ENCODE results near the gene CHST3. TPM values are rescaled to one million over a fixed set of nuclear protein-coding genes. Genes with fewer than 3 reads are reported as not detected.
A peak's percentile ranks its signal among the peaks of the same experiment; 100 is the strongest.

CHST3 gene
- total and polyA plus RNA-seq, 2 experiments from 2014 or later: 1.9 to 22.5 TPM

DNA sequence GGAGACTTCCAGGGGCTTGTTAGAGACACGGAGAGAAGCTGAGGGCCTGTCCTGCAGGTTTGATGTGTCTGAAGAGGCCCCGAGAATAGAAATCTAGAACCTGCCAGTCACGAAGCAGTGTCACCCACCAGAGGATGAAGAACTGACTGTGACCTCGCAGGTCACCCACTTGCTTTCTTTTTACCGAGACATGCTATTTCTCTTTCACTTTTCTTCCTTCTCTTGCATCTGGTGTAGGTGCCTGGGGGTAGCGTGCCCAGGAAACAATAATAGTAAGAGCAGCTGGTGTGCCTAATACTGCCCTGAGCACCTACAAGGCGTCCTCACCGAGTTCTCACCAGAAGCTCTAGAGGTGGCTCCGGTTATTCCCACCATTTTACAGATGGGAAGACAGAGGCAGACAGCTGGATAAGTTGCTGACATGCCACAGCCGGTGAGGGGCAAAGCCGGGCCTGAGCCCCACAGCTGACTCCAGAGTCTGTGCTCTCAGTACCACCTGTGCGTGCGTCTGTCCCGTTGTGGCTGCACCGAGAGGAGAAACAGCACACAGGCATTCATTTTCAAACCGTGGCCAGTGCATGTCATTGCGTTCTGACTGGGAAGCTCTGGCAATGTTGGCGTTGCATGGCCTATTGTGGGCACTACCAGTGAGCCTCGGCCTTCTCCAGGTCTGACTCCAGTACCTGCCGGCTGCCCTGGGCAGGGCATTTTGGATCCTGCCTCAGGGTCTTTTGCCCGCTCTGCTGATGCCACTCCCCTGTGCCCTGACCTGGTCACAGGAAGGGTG, 7.8 kb downstream of the CHST3 start:
- H3K27me3 ChIP-seq: no peaks in the 10 kb centered on the region
- H3K4me3 ChIP-seq: no peak overlapping the region
- no peak for DNase-seq (ENCODE audit: low read depth in 1 of 2, low spot score in 1 of 2)
- no peaks in the 10 kb centered on the region for H3K36me3 ChIP-seq
- H3K9me3 ChIP-seq (ENCODE audit: low read depth): no peaks in the 10 kb centered on the region
- H3K4me1 ChIP-seq (ENCODE audit: low read depth): peaks cover 18% of the 10 kb centered on the region
- peak overlapping the region; percentile 77 for H3K27ac ChIP-seq
- TF ChIP-seq, protein P1, sequence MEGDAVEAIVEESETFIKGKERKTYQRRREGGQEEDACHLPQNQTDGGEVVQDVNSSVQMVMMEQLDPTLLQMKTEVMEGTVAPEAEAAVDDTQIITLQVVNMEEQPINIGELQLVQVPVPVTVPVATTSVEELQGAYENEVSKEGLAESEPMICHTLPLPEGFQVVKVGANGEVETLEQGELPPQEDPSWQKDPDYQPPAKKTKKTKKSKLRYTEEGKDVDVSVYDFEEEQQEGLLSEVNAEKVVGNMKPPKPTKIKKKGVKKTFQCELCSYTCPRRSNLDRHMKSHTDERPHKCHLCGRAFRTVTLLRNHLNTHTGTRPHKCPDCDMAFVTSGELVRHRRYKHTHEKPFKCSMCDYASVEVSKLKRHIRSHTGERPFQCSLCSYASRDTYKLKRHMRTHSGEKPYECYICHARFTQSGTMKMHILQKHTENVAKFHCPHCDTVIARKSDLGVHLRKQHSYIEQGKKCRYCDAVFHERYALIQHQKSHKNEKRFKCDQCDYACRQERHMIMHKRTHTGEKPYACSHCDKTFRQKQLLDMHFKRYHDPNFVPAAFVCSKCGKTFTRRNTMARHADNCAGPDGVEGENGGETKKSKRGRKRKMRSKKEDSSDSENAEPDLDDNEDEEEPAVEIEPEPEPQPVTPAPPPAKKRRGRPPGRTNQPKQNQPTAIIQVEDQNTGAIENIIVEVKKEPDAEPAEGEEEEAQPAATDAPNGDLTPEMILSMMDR (IDR thresholded peaks at IDR 0.05; ENCODE audit: low read depth, low read length): no peak

DNA sequence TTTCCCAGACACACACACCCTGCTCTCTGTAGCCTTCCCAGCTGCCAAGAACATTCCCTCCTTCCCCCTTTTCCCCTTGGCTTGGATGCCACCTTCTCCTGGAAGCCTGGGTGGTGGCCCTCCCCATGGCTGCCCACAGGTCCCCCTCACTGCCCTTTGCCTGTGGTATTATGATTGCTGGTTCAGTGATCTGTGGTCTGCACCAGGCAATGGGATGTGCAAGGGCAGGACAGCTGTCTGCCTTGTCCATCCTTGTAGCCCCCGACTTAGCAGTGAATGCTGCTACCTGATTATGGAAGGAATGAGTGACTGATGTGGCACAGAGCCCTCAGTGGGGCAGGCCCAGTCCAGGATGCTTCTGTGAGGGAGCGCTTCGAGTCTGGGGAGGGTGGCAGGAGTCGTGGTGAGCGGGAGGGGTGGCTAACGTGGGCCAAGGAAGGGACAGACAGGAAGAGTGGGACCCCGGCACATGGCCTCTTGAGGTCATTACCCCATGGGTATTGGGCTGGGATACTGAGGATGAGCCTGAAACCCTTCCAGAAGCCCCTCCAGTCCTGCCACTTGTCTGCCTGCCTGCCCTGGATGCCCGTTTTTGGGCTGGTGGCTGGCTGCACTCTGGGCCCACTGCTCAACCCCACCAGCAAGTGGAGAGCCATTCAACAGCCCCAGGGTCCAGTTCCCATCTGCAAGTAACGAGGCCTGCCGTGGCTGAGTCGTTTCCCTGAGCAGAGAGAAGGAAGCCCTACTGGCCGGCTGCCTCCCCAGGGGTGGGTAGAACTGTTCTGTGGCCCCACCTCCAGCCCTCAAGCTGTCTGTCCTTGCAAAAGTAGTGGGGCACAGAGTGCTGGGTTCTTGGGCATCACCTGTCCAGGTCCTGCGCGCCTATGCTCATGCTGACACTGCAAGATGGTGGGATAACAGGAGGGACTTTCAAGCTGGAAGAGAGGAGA, 8.8 kb downstream of the CHST3 start:
- Histone ChIP-seq H3K4me1 (ENCODE audit: low read depth) (peaks cover 18% of the 10 kb centered on the region), H3K9me3 (ENCODE audit: low read depth) (no peaks in the 10 kb centered on the region), H3K27ac (no peak overlapping the region), H3K36me3 (no peaks in the 10 kb centered on the region), H3K27me3 (no peaks in the 10 kb centered on the region), H3K4me3 (no peak overlapping the region)
- DNase-seq (ENCODE audit: low read depth in 1 of 2, low spot score in 1 of 2): no peak
- TF ChIP-seq, protein P1 (IDR thresholded peaks at IDR 0.05; ENCODE audit: low read depth, low read length): no peak

DNA sequence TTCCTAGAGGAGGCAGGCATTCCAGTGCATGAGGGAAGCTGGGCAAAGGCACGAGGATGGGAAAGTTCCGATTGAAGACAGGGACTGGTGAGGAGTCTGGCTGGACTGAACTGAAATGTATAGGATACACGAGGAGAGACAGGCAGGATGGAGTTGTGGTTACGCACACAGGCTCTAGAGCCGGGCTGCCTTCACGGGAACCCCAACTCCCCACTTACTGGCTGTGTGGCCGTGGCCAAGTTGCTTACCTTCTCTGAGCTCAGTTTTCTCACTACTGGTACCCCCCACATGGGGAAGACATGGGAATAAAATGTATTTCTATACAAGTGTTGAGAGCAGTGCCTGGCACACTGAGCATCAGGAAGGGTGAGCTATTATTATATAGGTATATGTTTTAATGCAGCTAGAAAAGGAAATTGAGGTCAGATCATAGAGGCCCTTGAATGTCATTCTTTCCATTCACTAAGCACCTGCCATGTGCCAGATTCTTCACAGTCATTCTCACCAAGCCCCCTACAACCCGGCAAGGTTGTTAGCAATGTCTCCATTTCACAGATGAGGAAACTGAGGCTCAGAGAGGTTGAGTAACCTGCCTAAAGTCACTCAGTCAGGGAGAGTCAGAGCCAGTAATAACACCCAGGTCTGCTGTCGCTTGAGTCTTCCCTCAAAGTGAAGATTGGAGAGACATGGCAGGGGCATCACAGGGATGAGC, 9.7 kb downstream of the CHST3 start:
- H3K9me3 ChIP-seq (ENCODE audit: low read depth): no peaks in the 10 kb centered on the region
- TF ChIP-seq, protein P1 (IDR thresholded peaks at IDR 0.05; ENCODE audit: low read depth, low read length): no peak
- no peak overlapping the region for H3K4me3 ChIP-seq
- DNase-seq (ENCODE audit: low read depth in 1 of 2, low spot score in 1 of 2): no peak
- peaks cover 21% of the 10 kb centered on the region for H3K4me1 ChIP-seq (ENCODE audit: low read depth)
- H3K27ac ChIP-seq: no peak overlapping the region
- no peaks in the 10 kb centered on the region for H3K27me3 ChIP-seq
- H3K36me3 ChIP-seq: no peaks in the 10 kb centered on the region

DNA sequence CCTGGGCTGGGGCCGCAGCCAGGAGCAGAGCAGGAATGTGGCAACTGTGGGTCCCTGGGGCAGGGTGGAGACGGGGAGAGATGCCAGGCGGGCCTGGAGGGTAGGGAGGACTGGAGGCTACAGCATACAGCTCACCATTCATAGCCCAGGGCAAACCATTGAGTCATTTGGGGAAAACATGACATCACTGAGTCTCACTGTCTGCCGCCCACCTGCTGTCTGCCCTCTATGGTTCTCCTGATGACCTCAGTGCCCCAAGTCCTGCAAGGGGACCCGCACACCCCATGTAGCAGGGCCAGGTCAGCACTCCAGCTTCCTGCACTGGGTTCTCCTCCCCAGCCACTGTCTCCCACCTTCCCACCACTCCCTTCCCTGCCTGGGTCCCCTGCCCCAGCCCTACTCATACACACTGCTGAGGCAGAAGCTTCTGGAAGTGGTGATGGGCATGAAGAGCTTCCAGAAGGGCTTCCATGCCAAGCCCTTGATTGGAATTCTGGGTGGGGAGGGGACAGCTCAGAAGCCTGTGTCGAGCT, 10.4 kb downstream of the CHST3 start:
- H3K9me3 ChIP-seq (ENCODE audit: low read depth): no peaks in the 10 kb centered on the region
- TF ChIP-seq, protein P1 (IDR thresholded peaks at IDR 0.05; ENCODE audit: low read depth, low read length): no peak
- no peak overlapping the region for H3K4me3 ChIP-seq
- no peaks in the 10 kb centered on the region for H3K36me3 ChIP-seq
- no peak overlapping the region for H3K27ac ChIP-seq
- H3K4me1 ChIP-seq (ENCODE audit: low read depth): peaks cover 21% of the 10 kb centered on the region
- DNase-seq (ENCODE audit: low read depth in 1 of 2, low spot score in 1 of 2): peak in 1 of 2 donors; percentile 27
- H3K27me3 ChIP-seq: no peaks in the 10 kb centered on the region
